Hematopoietic multipotent progenitor cell treated with erythropoietin and hydrocortisone succinate and interleukin-3 and kit ligand, for 6 days (in vitro differentiated cells): ENCODE data around the gene PXK.
"Not testable (repeated sequence)": the region's sequence is repeated elsewhere in the genome, so short reads cannot be mapped to it uniquely, and the experiment has no call there.

ENCODE experiments used
- DNase-seq: peaks from one replicate; pipeline ENCODE4 v3.0.0-alpha.2; 2015

The PXK gene

DNA sequence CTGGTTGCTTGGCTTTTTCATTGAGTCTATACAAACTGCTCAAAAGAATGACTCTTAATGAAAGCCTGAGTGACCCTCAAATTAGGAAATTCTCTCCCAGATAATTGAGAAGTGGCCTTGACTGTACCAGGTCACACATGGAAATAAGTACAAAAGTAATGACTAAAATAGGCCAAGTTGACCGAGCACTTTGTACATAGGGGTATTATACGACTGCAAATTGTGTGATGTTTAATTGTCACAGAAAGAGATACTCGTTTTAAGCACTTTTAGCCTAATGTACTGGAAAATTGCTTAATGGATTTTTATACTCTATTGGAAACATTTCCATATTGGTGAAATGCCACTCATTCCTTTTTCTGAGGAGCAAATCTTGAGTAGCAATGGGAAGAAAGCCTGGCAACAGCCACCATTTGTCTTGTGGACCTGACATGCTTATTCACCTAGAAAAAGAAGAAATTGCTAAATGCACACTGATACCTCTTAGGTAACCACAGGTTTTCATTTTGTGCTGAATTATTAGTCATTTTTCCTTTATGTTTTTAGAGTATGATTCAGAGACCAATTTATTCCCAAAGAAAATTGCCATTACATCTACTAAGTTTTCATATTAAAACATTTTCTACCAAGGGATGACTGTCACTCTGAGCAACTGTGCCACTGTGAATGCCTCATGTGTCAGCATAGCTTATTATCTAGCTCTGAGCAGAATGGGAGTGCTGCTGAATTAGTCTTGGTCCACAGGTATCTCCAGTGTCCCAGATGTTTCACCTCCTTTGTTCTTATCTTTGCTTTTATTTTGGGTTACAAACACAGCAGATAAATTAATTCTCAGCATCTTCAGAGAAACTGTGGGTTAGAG is 8.9 kb upstream of the PXK start:
- DNase-seq, result peak; percentile 52

- no peak for DNase-seq
These were observed 8.0 kb upstream of the PXK start for GRCh38 chr3:58324391-58325390.

DNA sequence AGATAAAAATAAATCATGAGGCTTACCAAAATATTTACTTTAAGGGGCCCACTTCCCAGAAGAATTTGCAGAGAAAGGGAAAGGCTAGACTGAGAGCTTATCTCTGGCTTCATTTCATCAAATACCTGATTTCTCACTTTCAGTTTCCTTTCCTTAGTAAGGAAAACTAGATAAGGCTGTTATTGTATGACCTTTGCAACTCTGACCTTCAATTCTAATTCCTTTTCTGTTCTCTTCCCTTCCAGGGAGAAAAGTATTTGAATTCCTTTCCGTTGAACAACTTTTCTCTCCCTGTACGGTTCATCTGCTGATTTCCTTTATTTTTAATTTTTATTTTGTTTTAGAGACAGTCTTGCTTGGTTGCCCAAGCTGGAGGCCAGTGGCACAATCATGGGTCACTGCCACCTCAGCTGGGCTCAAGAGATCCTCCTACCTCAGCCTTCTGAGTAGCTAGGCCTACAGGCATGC is 7.1 kb upstream of the PXK start:
- DNase-seq, result no peak

DNA sequence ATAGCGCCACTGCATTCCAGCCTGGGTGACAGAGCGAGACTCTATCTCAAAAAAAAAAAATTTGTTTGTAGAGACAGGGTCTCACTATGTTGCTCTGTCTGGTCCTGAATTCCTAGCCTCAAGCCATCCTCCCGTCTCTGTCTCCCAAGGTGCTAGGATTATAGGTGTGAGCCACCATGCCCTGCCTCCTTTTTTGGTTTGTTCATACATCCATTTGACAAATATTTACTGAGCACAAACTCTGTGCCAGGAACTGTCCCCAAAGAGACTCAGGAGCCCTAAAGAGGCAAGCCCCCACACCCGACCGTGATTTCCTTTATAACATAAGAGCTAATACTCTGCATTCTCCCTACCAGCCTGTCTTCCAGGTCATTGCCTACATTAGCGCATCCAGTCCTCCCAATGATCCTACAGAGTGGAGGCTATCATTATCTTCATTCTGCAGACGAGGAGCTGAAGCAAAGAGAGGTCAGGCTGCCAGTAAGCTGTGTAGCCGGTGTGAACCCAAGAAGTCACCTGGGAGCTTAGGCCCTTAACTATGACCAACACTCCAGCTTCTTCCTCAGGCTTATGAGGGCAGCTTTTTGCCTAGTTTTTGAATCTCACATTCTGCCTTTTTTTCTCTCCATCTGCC is 6.3 kb upstream of the PXK start:
- no peak for DNase-seq

DNA sequence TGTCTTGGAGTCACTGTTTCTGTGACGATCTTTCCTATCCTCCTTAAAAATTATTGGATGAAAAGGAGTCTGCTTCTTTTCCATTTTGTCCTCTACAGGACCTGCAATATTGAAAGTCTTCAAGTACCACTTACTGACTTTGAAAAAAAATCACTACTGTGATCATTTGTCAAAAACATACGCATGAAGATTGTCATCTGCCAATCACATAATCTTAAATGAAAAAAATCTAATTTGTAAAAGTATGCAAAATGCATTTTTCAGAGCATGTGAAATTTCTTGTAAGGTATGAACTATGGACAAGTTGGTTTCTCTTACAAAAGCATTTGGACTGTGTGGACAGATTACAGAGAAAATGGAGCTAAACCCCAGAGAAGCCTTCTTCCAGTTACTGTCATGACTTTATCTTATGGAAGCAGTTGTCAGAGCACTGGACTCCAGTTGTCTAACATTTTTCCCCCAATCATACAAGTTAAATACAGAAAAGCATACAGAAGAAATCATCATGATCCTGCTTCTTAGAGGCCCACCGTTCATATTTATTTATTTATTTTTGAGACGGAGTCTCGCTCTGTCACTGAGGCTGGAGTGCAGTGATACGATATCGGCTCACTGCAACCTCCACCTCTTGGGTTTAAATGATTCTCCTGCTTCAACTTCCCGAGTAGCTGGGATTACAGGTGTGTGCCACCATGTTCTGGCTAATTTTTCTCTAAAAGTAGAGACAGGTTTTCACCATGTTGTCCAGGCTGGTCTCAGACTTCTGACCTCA is 3.4 kb upstream of the PXK start:
- peak; percentile 56 for DNase-seq

DNA sequence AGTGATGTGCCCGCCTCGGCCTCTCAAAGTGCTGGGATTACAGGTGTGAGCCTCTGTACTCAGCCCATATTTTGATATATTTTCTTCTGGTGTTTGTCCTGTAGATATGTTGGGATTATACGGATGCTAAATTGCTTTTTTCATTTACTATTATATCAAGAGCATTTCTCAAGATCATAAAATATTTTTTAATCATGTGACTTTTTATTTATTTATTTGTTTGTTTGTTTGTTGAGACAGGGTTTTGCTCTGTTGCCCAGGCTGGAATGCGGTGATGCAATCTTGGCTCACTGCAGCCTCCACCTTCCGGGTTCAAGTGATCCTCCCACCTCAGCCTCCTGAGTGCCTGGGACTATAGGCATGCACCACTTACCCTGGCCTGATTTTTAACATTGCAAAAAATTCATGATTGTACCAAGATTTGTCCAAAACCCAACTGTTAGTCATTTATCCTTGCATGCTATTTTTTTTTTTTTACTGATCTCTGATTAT is 2.7 kb upstream of the PXK start:
- no peak for DNase-seq

GRCh38 chr3:58331593-58332152 is 1.0 kb upstream of the PXK start:
- no peak for DNase-seq

DNA sequence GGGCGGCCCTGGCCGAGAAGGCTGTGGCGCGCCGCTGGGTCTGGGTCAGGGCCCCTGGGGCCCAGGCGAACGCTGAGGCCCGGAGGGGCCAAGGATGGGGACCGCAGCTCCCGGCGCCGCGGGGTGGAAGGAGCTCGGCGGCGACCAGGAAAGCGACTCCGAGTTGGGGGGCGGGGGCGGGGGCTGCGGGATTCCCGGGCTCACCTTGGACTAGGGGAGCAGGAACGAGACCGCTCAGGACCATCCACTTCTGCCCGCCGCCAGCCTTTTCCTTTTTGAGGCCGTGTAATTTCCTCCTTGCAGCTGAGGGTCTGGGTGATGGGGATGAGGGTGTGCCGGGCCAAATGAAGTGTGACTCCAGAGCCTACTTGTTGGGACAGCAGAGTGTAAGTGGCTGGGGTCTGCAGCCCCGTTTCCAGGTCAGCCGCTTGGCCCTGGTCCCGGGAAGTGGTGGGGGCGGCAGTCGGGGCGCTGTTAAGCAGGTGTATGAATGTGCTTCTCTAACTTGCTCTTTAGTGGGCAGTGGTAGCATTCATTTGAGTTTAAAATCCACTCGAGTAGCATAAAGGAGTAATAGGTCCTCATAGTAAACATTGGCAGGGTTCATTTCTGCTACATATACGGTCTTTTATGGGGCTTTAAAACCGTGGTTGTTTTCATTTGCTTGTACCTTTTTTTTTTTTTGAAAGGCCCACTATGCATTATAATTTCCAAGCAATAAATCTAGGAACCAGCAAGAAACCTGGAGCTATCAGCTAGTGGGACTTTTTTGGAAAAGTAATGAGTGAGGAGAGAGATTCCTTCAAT is 717 bp downstream of the PXK start:
- DNase-seq, result peak; percentile 59

- DNase-seq, result no peak
These were observed 1.3 kb downstream of the PXK start for GRCh38 chr3:58334013-58334321.

DNA sequence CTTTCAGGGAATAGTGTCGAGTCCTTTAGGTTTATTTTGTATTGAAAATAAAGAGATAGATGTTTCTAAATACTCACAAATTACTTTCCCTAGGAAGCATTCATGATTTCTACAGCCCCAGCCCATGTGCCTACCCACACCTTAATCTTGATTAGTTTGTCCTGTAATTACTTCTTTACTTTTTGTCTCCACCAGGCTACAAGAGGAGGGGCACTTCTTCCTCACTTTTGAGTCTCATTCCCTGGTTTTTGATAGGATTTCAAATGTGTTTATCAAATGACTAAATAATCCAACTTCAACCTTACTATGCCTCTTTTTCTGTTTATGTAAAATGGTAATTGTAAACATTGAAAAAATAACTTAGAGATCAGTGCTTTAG is 1.8 kb downstream of the PXK start:
- DNase-seq, result peak; percentile 58

- DNase-seq, result no peak
These were observed 2.9 kb downstream of the PXK start for GRCh38 chr3:58335652-58335947.

DNA sequence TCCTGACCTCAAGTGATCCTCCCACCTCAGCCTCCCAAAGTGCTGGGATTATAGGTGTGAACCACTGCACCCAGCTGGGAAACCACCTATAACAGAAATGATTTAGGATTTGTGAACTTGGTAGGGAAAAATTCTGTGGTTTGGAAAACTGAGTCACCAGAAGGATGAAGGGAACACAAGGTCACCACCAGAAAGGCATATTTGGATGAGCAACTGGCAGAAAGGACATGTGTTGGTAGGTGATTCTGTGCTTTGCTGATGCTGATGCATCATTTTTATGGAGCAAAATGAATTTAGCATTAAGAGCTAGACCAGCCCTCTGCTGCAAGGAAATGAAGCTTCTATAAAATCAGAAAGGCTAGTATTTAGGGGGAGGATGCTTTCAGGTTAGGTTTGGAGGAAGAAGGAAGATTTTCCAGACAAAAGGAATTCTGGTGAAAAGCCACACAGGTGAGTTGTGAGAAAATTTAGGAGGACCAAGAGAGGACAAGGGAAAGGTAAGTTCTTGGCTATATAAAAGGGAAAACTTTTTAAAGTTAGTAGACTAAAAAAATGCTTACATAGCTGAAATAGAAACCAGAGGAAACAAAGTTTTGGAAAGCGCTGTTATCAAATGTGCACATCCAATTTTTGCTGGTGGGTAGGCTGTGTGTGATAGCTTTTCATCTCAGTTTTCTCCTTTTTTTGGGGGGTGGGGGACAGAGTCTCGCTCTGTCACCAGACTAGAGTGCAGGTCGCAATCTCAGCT is 3.6 kb downstream of the PXK start:
- DNase-seq, result no peak

DNA sequence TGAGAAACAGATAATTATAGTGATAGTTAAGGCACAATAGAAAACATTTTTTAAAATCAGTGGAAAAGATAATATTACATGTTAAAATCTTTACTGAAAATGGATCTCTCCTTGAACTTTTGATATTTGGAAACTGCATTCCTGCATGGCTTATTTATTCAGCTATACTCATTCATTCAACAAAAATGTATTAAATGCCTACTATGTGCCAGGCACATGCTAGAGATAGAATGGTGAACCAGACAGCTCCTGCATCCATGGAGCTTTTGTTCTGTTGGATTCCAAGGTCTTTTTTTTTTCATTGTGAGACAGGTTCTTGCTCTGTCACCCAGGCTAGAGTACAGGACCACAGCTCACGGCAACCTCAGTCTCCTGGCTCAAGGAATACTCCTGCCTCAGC is 4.5 kb downstream of the PXK start:
- DNase-seq, result no peak

- not testable (repeated sequence) for DNase-seq
These were observed 6.5 kb downstream of the PXK start for GRCh38 chr3:58339146-58339545.

GRCh38 chr3:58340594-58341244 is 8.0 kb downstream of the PXK start:
- no peak for DNase-seq

- no peak for DNase-seq
These were observed 8.7 kb downstream of the PXK start for GRCh38 chr3:58341376-58341775.

DNA sequence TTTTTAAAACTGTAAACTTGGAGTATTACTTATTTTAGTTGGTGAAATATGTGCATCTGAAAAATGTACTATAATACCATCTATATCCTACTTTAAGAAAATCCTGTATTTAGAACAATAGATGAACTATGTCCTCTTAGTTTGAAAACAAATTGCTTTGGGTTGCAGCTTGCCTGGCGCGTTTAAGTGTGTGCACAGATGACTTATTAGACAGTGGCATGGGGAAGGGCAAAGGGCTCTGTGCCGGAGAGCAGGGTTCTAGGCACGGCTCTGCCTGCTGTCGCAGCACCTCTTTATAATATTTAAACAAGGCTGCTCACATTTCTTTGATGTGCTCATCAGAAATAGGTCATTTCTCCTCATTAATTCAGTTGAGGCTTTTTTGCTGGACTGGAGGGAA is 10.0 kb downstream of the PXK start:
- no peak for DNase-seq

DNA sequence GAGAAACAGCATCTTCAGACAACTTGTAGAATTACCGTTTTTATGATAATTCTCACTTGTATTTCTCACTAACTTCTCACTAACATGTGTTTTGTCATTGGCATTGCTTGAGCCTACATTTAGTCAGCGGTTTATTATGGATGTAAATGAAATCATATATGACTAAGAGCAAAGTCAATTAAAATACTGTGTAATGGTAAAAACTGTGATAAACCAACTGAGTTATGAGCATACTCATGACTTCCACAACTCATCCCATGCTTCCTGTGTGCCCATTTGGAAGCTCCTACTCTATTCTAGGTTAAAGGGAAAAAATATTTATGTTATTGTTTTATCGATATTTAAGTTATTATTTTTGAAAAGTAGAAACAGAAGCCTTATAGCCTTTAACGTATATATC is 12.8 kb downstream of the PXK start:
- no peak for DNase-seq

DNA sequence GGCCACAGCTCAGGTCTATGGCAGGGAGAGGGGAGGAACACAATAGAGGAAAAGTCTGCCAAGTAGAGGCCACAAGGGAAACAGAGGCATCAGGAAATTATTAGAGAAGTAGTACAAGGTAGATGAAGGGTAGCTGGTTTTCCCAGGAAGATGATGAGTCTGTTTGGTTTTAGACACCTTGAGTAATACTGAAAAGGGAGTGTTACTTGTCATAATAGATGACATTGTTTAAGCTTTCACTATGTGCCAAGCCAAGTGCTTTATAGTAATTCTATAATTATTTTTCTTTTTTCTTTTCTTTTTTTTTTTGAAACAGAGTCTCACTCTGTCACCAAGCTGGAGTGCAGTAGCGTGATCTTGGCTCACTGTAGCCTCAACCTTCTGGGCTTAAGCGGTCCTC is 13.7 kb downstream of the PXK start:
- DNase-seq, result no peak

GRCh38 chr3:58347984-58348383 is 15.3 kb downstream of the PXK start:
- DNase-seq, result no peak
